ENCODE data around the gene RAD1. TPM values are rescaled to one million over a fixed set of nuclear protein-coding genes. Genes with fewer than 3 reads are reported as not detected.
A peak's percentile ranks its signal among the peaks of the same experiment; 100 is the strongest.

Gene RAD1
- total RNA-seq, 1 experiment from 2014 or later, result 34.4 TPM

- no peaks in the 10 kb centered on the region for H3K9me3 Mint-ChIP-seq (ENCODE audit: unreplicated experiment)
- H3K27ac Mint-ChIP-seq (ENCODE audit: unreplicated experiment), result peak overlapping the region; percentile 23
- Histone ChIP-seq H3K4me3 (ENCODE audit: low read depth, low read length) (peak overlapping the region; percentile 99), H3K36me3 (ENCODE audit: control insufficient read depth, insufficient read depth, low read length) (0 out of 2 replicates have a peak, but pooled peaks cover 1% of the 10 kb centered on the region), H3K9me3 (no peaks in the 10 kb centered on the region), H3K27me3 (replicated peaks; ENCODE audit: control insufficient read depth, insufficient read depth, low read length) (no peaks in the 10 kb centered on the region), H3K4me1 (peaks cover 17% of the 10 kb centered on the region; the same call in 1 of the 2 replicates)
- intact Hi-C loops (cut with micrococcal nuclease; ENCODE audit: unreplicated experiment), result no loop called here
- ChIA-PET POLR2A (interaction anchor here (1.2 kb wide), 1 partner anchor 108 kb away, joined by 5 read pairs; no protein-coding TSS in a partner anchor), CTCF (interaction anchor here (0.5 to 2.2 kb wide), 3 partner anchors 15 to 73 kb away, joined by 3 to 31 read pairs (median 6); partner anchors contain the start of genes BRIX1 and RAD1)
- peaks cover 14% of the 10 kb centered on the region for H3K4me1 Mint-ChIP-seq (ENCODE audit: low read depth, unreplicated experiment)
- H3K36me3 Mint-ChIP-seq (ENCODE audit: insufficient read depth, unreplicated experiment), result peaks cover 47% of the 10 kb centered on the region
- BruUV-seq (replicated peaks), result TSS peak; percentile 68
- TF ChIP-seq CTCF (IDR thresholded peaks at IDR 0.05; ENCODE audit: insufficient read depth in 1 of 2, low read depth in 1 of 2, low read length in 1 of 2, severe bottlenecking in 1 of 2, unreplicated experiment in 1 of 2), result no peak
- H3K4me3 Mint-ChIP-seq (ENCODE audit: unreplicated experiment), result peak overlapping the region; percentile 70
- DNase-seq, result no peak
- H3K27me3 Mint-ChIP-seq (ENCODE audit: insufficient read depth, unreplicated experiment), result no peaks in the 10 kb centered on the region
Observed at GRCh38 chr5:34930870-34931269, 15.6 kb upstream of the RAD1 start.

GRCh38 chr5:34930462-34930844 lies 15.1 kb upstream of the RAD1 start:
- H3K27me3 Mint-ChIP-seq (ENCODE audit: insufficient read depth, unreplicated experiment), result no peaks in the 10 kb centered on the region
- no peak for TF ChIP-seq CTCF (IDR thresholded peaks at IDR 0.05; ENCODE audit: insufficient read depth in 1 of 2, low read depth in 1 of 2, low read length in 1 of 2, severe bottlenecking in 1 of 2, unreplicated experiment in 1 of 2)
- peak overlapping the region; percentile 23 for H3K27ac Mint-ChIP-seq (ENCODE audit: unreplicated experiment)
- peaks cover 14% of the 10 kb centered on the region for H3K4me1 Mint-ChIP-seq (ENCODE audit: low read depth, unreplicated experiment)
- BruUV-seq (replicated peaks), result no TSS peak
- no peaks in the 10 kb centered on the region for H3K9me3 Mint-ChIP-seq (ENCODE audit: unreplicated experiment)
- intact Hi-C loops (cut with micrococcal nuclease; ENCODE audit: unreplicated experiment), result no loop called here
- no peaks in the 10 kb centered on the region for H3K9me3 ChIP-seq
- H3K4me3 ChIP-seq (ENCODE audit: low read depth, low read length), result peak overlapping the region; percentile 99
- peaks cover 17% of the 10 kb centered on the region; the same call in 1 of the 2 replicates for H3K4me1 ChIP-seq
- ChIA-PET POLR2A (interaction anchor here (0.6 to 1.8 kb wide), 5 partner anchors 15 to 108 kb away, joined by 3 to 60 read pairs (median 5); partner anchors contain the start of genes BRIX1, RAD1 and TTC23L), CTCF (interaction anchor here (0.5 to 2.2 kb wide), 4 partner anchors 14 to 444 kb away, joined by 3 to 31 read pairs (median 4); partner anchors contain the start of genes BRIX1 and RAD1)
- no peaks in the 10 kb centered on the region for H3K27me3 ChIP-seq (replicated peaks; ENCODE audit: control insufficient read depth, insufficient read depth, low read length)
- H3K36me3 ChIP-seq (ENCODE audit: control insufficient read depth, insufficient read depth, low read length), result 0 out of 2 replicates have a peak, but pooled peaks cover 1% of the 10 kb centered on the region
- peaks cover 47% of the 10 kb centered on the region for H3K36me3 Mint-ChIP-seq (ENCODE audit: insufficient read depth, unreplicated experiment)
- peak overlapping the region; percentile 70 for H3K4me3 Mint-ChIP-seq (ENCODE audit: unreplicated experiment)
- DNase-seq, result no peak

- Mint-ChIP-seq H3K4me3 (ENCODE audit: unreplicated experiment) (peak overlapping the region; percentile 70), H3K4me1 (ENCODE audit: low read depth, unreplicated experiment) (peaks cover 14% of the 10 kb centered on the region), H3K27me3 (ENCODE audit: insufficient read depth, unreplicated experiment) (no peaks in the 10 kb centered on the region), H3K9me3 (ENCODE audit: unreplicated experiment) (no peaks in the 10 kb centered on the region), H3K36me3 (ENCODE audit: insufficient read depth, unreplicated experiment) (peaks cover 50% of the 10 kb centered on the region), H3K27ac (ENCODE audit: unreplicated experiment) (peak overlapping the region; percentile 23)
- Histone ChIP-seq H3K4me3 (ENCODE audit: low read depth, low read length) (peak overlapping the region; percentile 99), H3K4me1 (peaks cover 17% of the 10 kb centered on the region; the same call in 1 of the 2 replicates), H3K27me3 (replicated peaks; ENCODE audit: control insufficient read depth, insufficient read depth, low read length) (no peaks in the 10 kb centered on the region), H3K9me3 (no peaks in the 10 kb centered on the region), H3K36me3 (ENCODE audit: control insufficient read depth, insufficient read depth, low read length) (0 out of 2 replicates have a peak, but pooled peaks cover 1% of the 10 kb centered on the region)
- TF ChIP-seq CTCF (IDR thresholded peaks at IDR 0.05; ENCODE audit: insufficient read depth in 1 of 2, low read depth in 1 of 2, low read length in 1 of 2, severe bottlenecking in 1 of 2, unreplicated experiment in 1 of 2), result no peak
- CTCF ChIA-PET, result interaction anchor here (0.5 to 2.2 kb wide), 10 partner anchors 11 to 911 kb away, joined by 3 to 31 read pairs (median 4); partner anchors contain the start of genes BRIX1 and RAD1
- intact Hi-C loops (cut with micrococcal nuclease; ENCODE audit: unreplicated experiment), result loop anchor here (2.0 kb wide), 1 partner anchor 15 kb away; the partner anchor contains the start of genes BRIX1 and RAD1
- no TSS peak for BruUV-seq (replicated peaks)
- POLR2A ChIA-PET, result interaction anchor here (0.6 to 1.8 kb wide), 19 partner anchors 12 to 1224 kb away, joined by 3 to 60 read pairs (median 5); partner anchors contain the start of genes BRIX1, RAD1 and TTC23L
- DNase-seq, result peak; percentile 90 to 93
Observed at GRCh38 chr5:34929720-34930461, 14.6 kb upstream of the RAD1 start.

Measured in Caco-2 (cell line).